ENCODE measurements around the gene PSMA3. TPM values are rescaled to one million over a fixed set of nuclear protein-coding genes. Genes with fewer than 3 reads are reported as not detected.

The PSMA3 gene
- polyA plus RNA-seq, 3 donors, result 59.9 to 170 (median 147) TPM

DNA sequence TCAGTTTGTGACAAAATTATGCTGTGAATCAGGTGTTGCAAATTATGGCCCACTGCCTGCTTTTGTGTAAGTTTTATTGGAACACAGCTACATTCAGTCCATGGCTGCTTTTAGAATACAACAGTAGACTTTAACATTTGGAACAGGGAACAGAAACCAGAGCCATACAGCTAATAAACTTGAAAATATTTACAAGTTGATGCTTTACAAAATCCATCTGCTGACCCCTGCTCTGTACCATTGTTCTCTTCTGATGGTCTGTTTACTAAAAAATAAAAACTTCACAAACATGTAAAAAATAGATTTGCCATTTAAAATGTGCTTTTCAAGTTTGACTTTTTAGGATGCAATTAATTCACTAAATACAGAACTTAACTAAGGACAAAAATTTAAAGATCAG is 20.8 kb downstream of the PSMA3 start:
- Histone ChIP-seq H3K27me3 (ENCODE audit: control insufficient read depth in 2 of 2, insufficient read depth in 2 of 2, low read length in 2 of 2) (no peaks in the 10 kb centered on the region), H3K27ac (ENCODE audit: low read depth in 1 of 2, low read length in 2 of 2) (peak overlapping the region in 1 of 2 donors; percentile 38), H3K9ac (ENCODE audit: insufficient read depth, low read length, poor library complexity, severe bottlenecking) (no peak overlapping the region), H3K4me2 (replicated peaks; ENCODE audit: extremely low read depth, low read length, poor library complexity, severe bottlenecking) (no peak overlapping the region), H3K9me3 (replicated peaks in 1 of 2; ENCODE audit: control insufficient read depth in 1 of 2, insufficient read depth in 1 of 2, low read length in 2 of 2) (no peaks in the 10 kb centered on the region), H2AFZ (ENCODE audit: insufficient read depth, low read depth, low read length, poor library complexity, severe bottlenecking) (no peak overlapping the region), H3K36me3 (replicated peaks in 1 of 2; ENCODE audit: control insufficient read depth in 1 of 2, insufficient read depth in 2 of 2, low read length in 2 of 2) (peaks cover 97 to 100% of the 10 kb centered on the region in 2 donors), H3K79me2 (ENCODE audit: insufficient read depth, low read length) (peaks cover 65% of the 10 kb centered on the region), H4K20me1 (ENCODE audit: insufficient read depth, low read length) (peaks cover 99% of the 10 kb centered on the region), H3K4me3 (replicated peaks in 1 of 3; ENCODE audit: low read depth in 2 of 3, low read length in 3 of 3) (no peak overlapping the region), H3K4me1 (ENCODE audit: control insufficient read depth in 1 of 2, insufficient read depth in 2 of 2, low read length in 2 of 2) (no peaks in the 10 kb centered on the region)
- no peak for DNase-seq
- Mint-ChIP-seq H3K4me3 (no peak overlapping the region), H3K36me3 (peaks cover 70 to 88% of the 10 kb centered on the region in 2 donors), H3K9me3 (no peaks in the 10 kb centered on the region), H3K4me1 (no peaks in the 10 kb centered on the region), H3K27ac (peak overlapping the region in 1 of 7 donors; percentile 50), H3K27me3 (ENCODE audit: low read depth in 3 of 3) (no peaks in the 10 kb centered on the region)
- TF ChIP-seq, protein P1, sequence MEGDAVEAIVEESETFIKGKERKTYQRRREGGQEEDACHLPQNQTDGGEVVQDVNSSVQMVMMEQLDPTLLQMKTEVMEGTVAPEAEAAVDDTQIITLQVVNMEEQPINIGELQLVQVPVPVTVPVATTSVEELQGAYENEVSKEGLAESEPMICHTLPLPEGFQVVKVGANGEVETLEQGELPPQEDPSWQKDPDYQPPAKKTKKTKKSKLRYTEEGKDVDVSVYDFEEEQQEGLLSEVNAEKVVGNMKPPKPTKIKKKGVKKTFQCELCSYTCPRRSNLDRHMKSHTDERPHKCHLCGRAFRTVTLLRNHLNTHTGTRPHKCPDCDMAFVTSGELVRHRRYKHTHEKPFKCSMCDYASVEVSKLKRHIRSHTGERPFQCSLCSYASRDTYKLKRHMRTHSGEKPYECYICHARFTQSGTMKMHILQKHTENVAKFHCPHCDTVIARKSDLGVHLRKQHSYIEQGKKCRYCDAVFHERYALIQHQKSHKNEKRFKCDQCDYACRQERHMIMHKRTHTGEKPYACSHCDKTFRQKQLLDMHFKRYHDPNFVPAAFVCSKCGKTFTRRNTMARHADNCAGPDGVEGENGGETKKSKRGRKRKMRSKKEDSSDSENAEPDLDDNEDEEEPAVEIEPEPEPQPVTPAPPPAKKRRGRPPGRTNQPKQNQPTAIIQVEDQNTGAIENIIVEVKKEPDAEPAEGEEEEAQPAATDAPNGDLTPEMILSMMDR (IDR thresholded peaks at IDR 0.05), result no peak
- intact Hi-C loops (cut with micrococcal nuclease), result no loop called here

DNA sequence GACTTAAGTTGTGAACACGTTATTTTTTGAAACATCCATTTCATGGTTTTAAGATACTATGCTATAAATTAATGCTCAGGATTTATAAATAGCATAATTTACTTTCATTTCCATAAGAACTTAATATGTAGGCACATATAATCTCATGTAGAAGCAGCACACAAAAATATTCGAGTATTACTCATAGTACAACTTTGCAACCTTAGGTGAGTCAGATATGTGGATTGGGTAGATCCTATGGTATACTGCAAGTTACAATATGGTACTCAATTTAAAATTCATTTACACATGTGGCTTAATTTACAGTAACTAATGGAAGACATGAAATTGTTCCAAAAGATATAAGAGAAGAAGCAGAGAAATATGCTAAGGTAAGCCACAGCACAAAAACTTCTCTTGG is 26.0 kb downstream of the PSMA3 start:
- H4K20me1 ChIP-seq (ENCODE audit: insufficient read depth, low read length), result peaks cover 100% of the 10 kb centered on the region
- peaks cover 91 to 100% of the 10 kb centered on the region in 2 donors for H3K36me3 ChIP-seq (replicated peaks in 1 of 2; ENCODE audit: control insufficient read depth in 1 of 2, insufficient read depth in 2 of 2, low read length in 2 of 2)
- H3K4me1 ChIP-seq (ENCODE audit: control insufficient read depth in 1 of 2, insufficient read depth in 2 of 2, low read length in 2 of 2), result no peaks in the 10 kb centered on the region
- H3K27me3 ChIP-seq (ENCODE audit: control insufficient read depth in 2 of 2, insufficient read depth in 2 of 2, low read length in 2 of 2), result no peaks in the 10 kb centered on the region
- peak overlapping the region in 2 of 7 donors; percentile 9 to 15 for H3K27ac Mint-ChIP-seq
- no peaks in the 10 kb centered on the region for H3K9me3 Mint-ChIP-seq
- H3K9me3 ChIP-seq (replicated peaks in 1 of 2; ENCODE audit: control insufficient read depth in 1 of 2, insufficient read depth in 1 of 2, low read length in 2 of 2), result no peaks in the 10 kb centered on the region
- H3K36me3 Mint-ChIP-seq, result peaks cover 70 to 88% of the 10 kb centered on the region in 2 donors
- intact Hi-C loops (cut with micrococcal nuclease), result no loop called here
- no peak for DNase-seq
- peak overlapping the region in 1 of 2 donors; percentile 4 for H3K27ac ChIP-seq (ENCODE audit: low read depth in 1 of 2, low read length in 2 of 2)
- H3K4me2 ChIP-seq (replicated peaks; ENCODE audit: extremely low read depth, low read length, poor library complexity, severe bottlenecking), result no peak overlapping the region
- peaks cover under 1% of the 10 kb centered on the region for H3K4me1 Mint-ChIP-seq
- H3K27me3 Mint-ChIP-seq (ENCODE audit: low read depth in 3 of 3), result no peaks in the 10 kb centered on the region
- H3K4me3 Mint-ChIP-seq, result no peak overlapping the region
- no CpG with 5 or more reads among the region's 2 CpGs for WGBS (ENCODE audit: insufficient coverage)
- TF ChIP-seq, protein P1 (IDR thresholded peaks at IDR 0.05), result no peak
- H3K9ac ChIP-seq (ENCODE audit: insufficient read depth, low read length, poor library complexity, severe bottlenecking), result no peak overlapping the region
- H3K4me3 ChIP-seq (replicated peaks in 1 of 3; ENCODE audit: low read depth in 2 of 3, low read length in 3 of 3), result no peak overlapping the region
- H3K79me2 ChIP-seq (ENCODE audit: insufficient read depth, low read length), result peaks cover 89% of the 10 kb centered on the region
- no peak overlapping the region for H2AFZ ChIP-seq (ENCODE audit: insufficient read depth, low read depth, low read length, poor library complexity, severe bottlenecking)

Measured in CD14-positive monocyte (primary cell).